Thyroid gland (tissue), 4 donors: ENCODE results near the gene COL25A1. TPM values are rescaled to one million over a fixed set of nuclear protein-coding genes. Genes with fewer than 3 reads are reported as not detected.

Source experiments
- DNase-seq, 2 donors: peaks; one replicate each; pipeline ENCODE4 v3.0.0-alpha.2; 2019
- H3K27ac ChIP-seq, 3 donors: fragments of 200-600 bp; sonication (generic); 1 replicate in 2 of 3; 2 replicates in 1 of 3; pipeline ENCODE4 v1.5.1; 2016 to 2019; ENCODE audit warnings: mild to moderate bottlenecking in 1 of 3, moderate library complexity in 1 of 3
- H3K27me3 ChIP-seq: fragments of 200-600 bp; sonication (generic); one replicate; pipeline ENCODE4 v1.5.1; 2019
- H3K36me3 ChIP-seq, 2 donors: fragments of 200-600 bp; sonication (generic); one replicate each; pipeline ENCODE4 v1.5.1; 2016 to 2019
- H3K4me1 ChIP-seq, 2 donors: fragments of 200-600 bp; sonication (generic); one replicate each; pipeline ENCODE4 v1.5.1; 2017 to 2019
- H3K4me3 ChIP-seq, 3 donors: fragments of 200-600 bp; sonication (generic); replicated peaks in 1 of 3; 1 replicate in 2 of 3; 2 replicates in 1 of 3; pipeline ENCODE4 v1.5.1; 2016; ENCODE audit warnings: mild to moderate bottlenecking in 1 of 3
- H3K9me3 ChIP-seq: fragments of 200-600 bp; sonication (generic); one replicate; pipeline ENCODE4 v1.5.1; 2017
- CTCF ChIP-seq, 6 experiments: fragments of 200-600 bp in 3 of 6; fragments of 450-650 bp in 3 of 6; sonication (generic) in 3 of 6; IDR thresholded peaks; one replicate each; pipeline ENCODE4 v1.5.1; 2016 to 2019; ENCODE audit warnings: antibody characterized with exemption in 6 of 6, mild to moderate bottlenecking in 2 of 6, inconsistent platforms in 1 of 6, moderate library complexity in 1 of 6
- POLR2A ChIP-seq, 2 donors: fragments of 450-650 bp; IDR thresholded peaks; one replicate each; pipeline ENCODE4 v1.6.1; 2017; ENCODE audit warnings: antibody characterized with exemption in 2 of 2, mild to moderate bottlenecking in 2 of 2, moderate library complexity in 1 of 2
- WGBS, 2 donors: methylation state at CpG; one replicate each; pipeline ENCODE4 v1.1.5; 2017; 5-methylcytosine and 5-hydroxymethylcytosine counted together
- intact Hi-C: fragments of 100-400 bp; cut with DNase I; formaldehyde crosslinking; loops from one replicate; pipeline ENCODE4 v1.15.1; 2023
- total RNA-seq, 4 donors: library from RNA; depleted of rRNA; stranded (reverse); fragments of >200 nt; gene quantifications; one replicate each; pipeline ENCODE4 v1.2.3, GENCODE V29; 2016

The COL25A1 gene
- total RNA-seq, 4 donors from 2014 or later, result 5.5 to 21.0 (median 7.1) TPM

- H3K27ac ChIP-seq, result no peak overlapping the region
- H3K9me3 ChIP-seq, result no peaks in the 10 kb centered on the region
- no peaks in the 10 kb centered on the region for H3K36me3 ChIP-seq
- no peak for DNase-seq
- H3K4me1 ChIP-seq, result no peaks in the 10 kb centered on the region
- H3K27me3 ChIP-seq, result no peaks in the 10 kb centered on the region
- TF ChIP-seq CTCF (IDR thresholded peaks at IDR 0.05), result no peak
- TF ChIP-seq POLR2A (IDR thresholded peaks at IDR 0.05), result no peak
- intact Hi-C loops, result no loop called here
- H3K4me3 ChIP-seq, result no peak overlapping the region
- WGBS, 2 donors, result 59 to 96% methylated on average over 3 of the region's 3 CpGs
Observed at GRCh38 chr4:109182696-109183095, 119.8 kb downstream of the COL25A1 start.

- Histone ChIP-seq H3K36me3 (no peaks in the 10 kb centered on the region), H3K27ac (no peak overlapping the region), H3K27me3 (no peaks in the 10 kb centered on the region), H3K4me1 (no peaks in the 10 kb centered on the region), H3K9me3 (no peaks in the 10 kb centered on the region), H3K4me3 (no peak overlapping the region)
- no peak for DNase-seq
- intact Hi-C loops, result no loop called here
- 75 to 77% methylated on average over 3 of the region's 3 CpGs for WGBS, 2 donors
- TF ChIP-seq CTCF (IDR thresholded peaks at IDR 0.05) (no peak), POLR2A (IDR thresholded peaks at IDR 0.05) (no peak)
Observed at GRCh38 chr4:109179061-109179460, 123.4 kb downstream of the COL25A1 start.

- no peaks in the 10 kb centered on the region for H3K27me3 ChIP-seq
- no peak overlapping the region for H3K27ac ChIP-seq
- DNase-seq, result no peak
- intact Hi-C loops, result no loop called here
- no peaks in the 10 kb centered on the region for H3K4me1 ChIP-seq
- WGBS, 2 donors, result 80 to 87% methylated on average over 6 of the region's 6 CpGs
- H3K4me3 ChIP-seq, result no peak overlapping the region
- no peaks in the 10 kb centered on the region for H3K36me3 ChIP-seq
- no peaks in the 10 kb centered on the region for H3K9me3 ChIP-seq
- TF ChIP-seq POLR2A (IDR thresholded peaks at IDR 0.05), result no peak
- TF ChIP-seq CTCF (IDR thresholded peaks at IDR 0.05), result no peak
Observed at GRCh38 chr4:109177096-109177810, 125.2 kb downstream of the COL25A1 start.

GRCh38 chr4:109174224-109174953, 128.1 kb downstream of the COL25A1 start:
- WGBS, 2 donors, result 82 to 83% methylated on average over 5 of the region's 5 CpGs
- Histone ChIP-seq H3K4me1 (no peaks in the 10 kb centered on the region), H3K4me3 (no peak overlapping the region), H3K36me3 (no peaks in the 10 kb centered on the region), H3K27ac (no peak overlapping the region), H3K27me3 (no peaks in the 10 kb centered on the region), H3K9me3 (no peaks in the 10 kb centered on the region)
- no peak for DNase-seq
- intact Hi-C loops, result no loop called here
- TF ChIP-seq CTCF (IDR thresholded peaks at IDR 0.05) (no peak), POLR2A (IDR thresholded peaks at IDR 0.05) (no peak)

GRCh38 chr4:109172301-109172700, 130.2 kb downstream of the COL25A1 start:
- Histone ChIP-seq H3K4me1 (no peaks in the 10 kb centered on the region), H3K36me3 (no peaks in the 10 kb centered on the region), H3K27me3 (no peaks in the 10 kb centered on the region), H3K27ac (no peak overlapping the region), H3K9me3 (no peaks in the 10 kb centered on the region), H3K4me3 (no peak overlapping the region)
- 71 to 76% methylated on average over 4 of the region's 4 CpGs for WGBS, 2 donors
- intact Hi-C loops, result no loop called here
- no peak for DNase-seq
- TF ChIP-seq CTCF (IDR thresholded peaks at IDR 0.05) (no peak), POLR2A (IDR thresholded peaks at IDR 0.05) (no peak)
